ENCODE data around the gene RABL2A. TPM values are rescaled to one million over a fixed set of nuclear protein-coding genes. Genes with fewer than 3 reads are reported as not detected.

RABL2A gene

Small RNA genes within 50 kb of the gene (small RNA-seq; reads per million reads assigned to genes)
- gene MIR1302-3 (ENCODE audit: insufficient read depth) (not detected), gene RNU6-744P (ENCODE audit: insufficient read depth) (not detected)

Measured in mesendoderm (in vitro differentiated cells).